IMR-90 (cell line): ENCODE data around the gene TBC1D10B. TPM values are rescaled to one million over a fixed set of nuclear protein-coding genes. Genes with fewer than 3 reads are reported as not detected.

Experiments
- ATAC-seq: fragments of 200-7000 bp; cut with Tn5 transposase; 2 replicates; pipeline ENCODE4 v1.9.1; 2020; ENCODE audit warnings: low read depth, mild to moderate bottlenecking, moderate library complexity
- BruUV-seq: library from RNA; stranded (reverse); fragments of 400-500 nt; replicated peaks from 2 replicates; lab custom pipeline; 2021; lab: Mats Ljungman, UMichigan
- CTCF ChIA-PET: fragments of 300-600 bp; formaldehyde crosslinking; extraction: SDS; loops from one replicate; lab custom pipeline; 2021; ENCODE audit warnings: antibody characterized with exemption; lab: Yijun Ruan, JAX
- POLR2A ChIA-PET: fragments of 300-600 bp; sonication (Branson Sonifier 250); formaldehyde crosslinking; loops from one replicate; lab custom pipeline; 2022; ENCODE audit warnings: antibody characterized with exemption; ENCODE audit not compliant: unreplicated experiment; lab: Charles Lee
- DNase-seq: peaks from one replicate; pipeline ENCODE4 v3.0.0; 2013
- H2AFZ ChIP-seq: replicated peaks from 2 replicates; pipeline ENCODE3; 2013; ENCODE audit warnings: low read length, mild to moderate bottlenecking; ENCODE audit not compliant: poor library complexity
- H2AK5ac ChIP-seq: 2 replicates; pipeline ENCODE4 v1.6.1; 2013; ENCODE audit warnings: low read depth, low read length, inconsistent platforms
- H2AK9ac ChIP-seq: replicated peaks from 2 replicates; pipeline ENCODE3; 2013; ENCODE audit warnings: mild to moderate bottlenecking, low read depth, low read length, moderate library complexity; ENCODE audit not compliant: poor library complexity
- H2BK120ac ChIP-seq: 2 replicates; pipeline ENCODE4 v1.6.1; 2013; ENCODE audit warnings: low read depth, low read length, inconsistent platforms
- H2BK15ac ChIP-seq: 3 replicates; pipeline ENCODE4 v1.6.1; 2013; ENCODE audit warnings: low read depth, low read length, inconsistent platforms
- H2BK20ac ChIP-seq: 2 replicates; pipeline ENCODE4 v1.6.1; 2013; ENCODE audit warnings: low read depth, mild to moderate bottlenecking, inconsistent platforms, low read length, moderate library complexity
- H2BK5ac ChIP-seq: 2 replicates; pipeline ENCODE4 v1.6.1; 2013; ENCODE audit warnings: mild to moderate bottlenecking, low read depth, low read length, inconsistent platforms; ENCODE audit not compliant: poor library complexity, severe bottlenecking
- H3K14ac ChIP-seq: replicated peaks from 2 replicates; pipeline ENCODE4 v1.6.1; 2013; ENCODE audit warnings: low read depth, low read length, inconsistent platforms
- H3K18ac ChIP-seq: 2 replicates; pipeline ENCODE4 v1.6.1; 2013; ENCODE audit warnings: low read depth, low read length, control low read depth
- H3K23ac ChIP-seq: 2 replicates; pipeline ENCODE4 v1.6.1; 2013; ENCODE audit warnings: low read depth, low read length, inconsistent platforms
- H3K27ac ChIP-seq: 2 replicates; pipeline ENCODE4 v1.5.1; 2013; ENCODE audit warnings: mild to moderate bottlenecking, control low read depth, low read length; ENCODE audit not compliant: insufficient read depth
- H3K27me3 ChIP-seq: 2 replicates; pipeline ENCODE4 v1.6.1; 2013; ENCODE audit warnings: low read length; ENCODE audit not compliant: control insufficient read depth, insufficient read depth
- H3K36me3 ChIP-seq: 2 replicates; pipeline ENCODE4 v1.6.1; 2013; ENCODE audit warnings: low read length, mixed read lengths; ENCODE audit not compliant: control insufficient read depth, insufficient read depth
- H3K4ac ChIP-seq: 2 replicates; pipeline ENCODE4 v1.6.1; 2013; ENCODE audit warnings: low read depth, low read length, inconsistent platforms
- H3K4me1 ChIP-seq: 2 replicates; pipeline ENCODE4 v1.6.1; 2013; ENCODE audit warnings: low read length, mixed read lengths; ENCODE audit not compliant: control insufficient read depth, insufficient read depth
- H3K4me2 ChIP-seq: 2 replicates; pipeline ENCODE4 v1.6.1; 2013; ENCODE audit warnings: low read depth, mild to moderate bottlenecking, control low read depth, low read length, moderate library complexity
- H3K4me3 ChIP-seq: 2 replicates; pipeline ENCODE4 v1.5.1; 2013; ENCODE audit warnings: low read depth, mild to moderate bottlenecking, control low read depth, low read length, moderate library complexity; ENCODE audit not compliant: insufficient read depth
- H3K56ac ChIP-seq: 2 replicates; pipeline ENCODE4 v1.6.1; 2013; ENCODE audit warnings: low read length, inconsistent platforms; ENCODE audit not compliant: insufficient read depth; ENCODE audit errors: extremely low read depth
- H3K79me1 ChIP-seq, 2 experiments: 2 replicates each; pipeline ENCODE4 v1.6.1; 2013; ENCODE audit warnings: low read length in 2 of 2, inconsistent platforms in 1 of 2, low read depth in 1 of 2
- H3K9ac ChIP-seq: 2 replicates; pipeline ENCODE4 v1.6.1; 2013; ENCODE audit warnings: low read depth, low read length, control low read depth
- H3K9me1 ChIP-seq: 2 replicates; pipeline ENCODE4 v1.6.1; 2013; ENCODE audit warnings: low read length, inconsistent platforms; ENCODE audit not compliant: insufficient read depth
- H3K9me3 ChIP-seq: 2 replicates; pipeline ENCODE4 v1.6.1; 2013; ENCODE audit warnings: low read length; ENCODE audit not compliant: control insufficient read depth, insufficient read depth
- H4K20me1 ChIP-seq: 2 replicates; pipeline ENCODE4 v1.6.1; 2013; ENCODE audit warnings: low read length, inconsistent platforms; ENCODE audit not compliant: insufficient read depth
- H4K5ac ChIP-seq: 2 replicates; pipeline ENCODE4 v1.6.1; 2013; ENCODE audit warnings: mild to moderate bottlenecking, low read depth, low read length, control low read depth
- H4K8ac ChIP-seq, 2 experiments: 2 replicates each; pipeline ENCODE4 v1.6.1; 2013; ENCODE audit warnings: low read depth in 2 of 2, low read length in 2 of 2, control low read depth in 1 of 2, inconsistent platforms in 1 of 2
- H4K91ac ChIP-seq: 2 replicates; pipeline ENCODE4 v1.6.1; 2013; ENCODE audit warnings: low read depth, low read length, inconsistent platforms; ENCODE audit not compliant: insufficient read depth
- BHLHE40 ChIP-seq: fragments of 150-350 bp; IDR thresholded peaks from 2 replicates; pipeline ENCODE4 v1.6.1; 2016; ENCODE audit warnings: mild to moderate bottlenecking, low read depth, low read length
- MXI1 ChIP-seq: IDR thresholded peaks from 2 replicates; pipeline ENCODE4 v1.6.1; 2012; ENCODE audit warnings: low read depth, mild to moderate bottlenecking, low read length, moderate library complexity, borderline replicate concordance
- POLR2A ChIP-seq: IDR thresholded peaks from 2 replicates; pipeline ENCODE4 v1.6.1; 2012; ENCODE audit warnings: mild to moderate bottlenecking, low read depth, low read length
- USF2 ChIP-seq: fragments of 150-350 bp; IDR thresholded peaks from 2 replicates; pipeline ENCODE4 v1.6.1; 2017; ENCODE audit warnings: mild to moderate bottlenecking, antibody characterized with exemption, low read length, low read depth
- WGBS, 2 experiments: methylation state at CpG; one replicate each; pipeline versions ENCODE4 v1.1.5 to v1.1.7; 2013; ENCODE audit warnings: missing lambda C conversion rate in 2 of 2; ENCODE audit not compliant: insufficient read length in 1 of 2; ENCODE audit errors: extremely low coverage in 2 of 2; 5-methylcytosine and 5-hydroxymethylcytosine counted together
- dilution Hi-C: fragments of 300-500 bp; cut with HindIII; formaldehyde crosslinking; loops from one replicate; pipeline ENCODE4 v1.14.3; 2018; ENCODE audit warnings: low sequenced_read_pairs; ENCODE audit not compliant: unreplicated experiment
- in situ Hi-C: fragments of 300-500 bp; cut with MboI; formaldehyde crosslinking; loops from 3 replicates; pipeline ENCODE4 v1.14.3; 2019; ENCODE audit warnings: low sequenced_read_pairs, inconsistent platforms, mixed read lengths
- intact Hi-C: fragments of 100-400 bp; cut with micrococcal nuclease; formaldehyde crosslinking; loops from 2 replicates; pipeline ENCODE4 v1.10.0; 2022
- polyA plus RNA-seq, 3 experiments: library from polyadenylated mRNA; depleted of rRNA; stranded (reverse); fragments of >200 nt; gene quantifications; 2 replicates each; pipeline ENCODE4 v1.2.3, GENCODE V29; 2012; ENCODE audit warnings: low replicate concordance in 1 of 3
- total RNA-seq: library from RNA; depleted of rRNA; stranded (reverse); fragments of >200 nt; gene quantifications from 2 replicates; pipeline ENCODE4 v1.2.3, GENCODE V29; 2012

Gene TBC1D10B
- total and polyA plus RNA-seq, 2 of the 4 experiments (the other 2 are of a cell fraction), result 8.4 to 24.9 TPM

- no peak overlapping the region for H3K14ac ChIP-seq
- H2BK120ac ChIP-seq, result no peak overlapping the region
- no peak overlapping the region for H4K5ac ChIP-seq
- H4K91ac ChIP-seq, result no peak overlapping the region
- H3K4me1 ChIP-seq, result peaks cover 6% of the 10 kb centered on the region
- intact Hi-C loops (loop anchor here (5.0 kb wide), 1 partner anchor 301 kb away; the partner anchor contains the start of gene GDPD3), in situ Hi-C loops (loop anchor here (25.0 kb wide), 1 partner anchor 226 kb away; the partner anchor contains the start of genes BOLA2B, CORO1A, SLX1A and SULT1A3), dilution Hi-C loops (no loop called here)
- POLR2A ChIA-PET, result no interaction called here
- H2BK15ac ChIP-seq, result no peak overlapping the region
- H2BK5ac ChIP-seq, result no peak overlapping the region
- no peak overlapping the region for H3K56ac ChIP-seq
- peaks cover 19% of the 10 kb centered on the region for H3K36me3 ChIP-seq
- H2BK20ac ChIP-seq, result no peak overlapping the region
- no peak overlapping the region for H2AFZ ChIP-seq
- no peak overlapping the region for H3K27ac ChIP-seq
- CTCF ChIA-PET, result no interaction called here
- H2AK5ac ChIP-seq, result no peak overlapping the region
- no peak overlapping the region for H3K4ac ChIP-seq
- WGBS, 2 experiments, result 87% methylated on average over 2 of the region's 6 CpGs; no CpG with 5 or more reads in 1 of the 2 experiments
- H3K9me1 ChIP-seq, result peaks cover 4% of the 10 kb centered on the region; the same call in 1 of the 2 replicates
- no peaks in the 10 kb centered on the region for H3K27me3 ChIP-seq
- no peaks in the 10 kb centered on the region for H3K9me3 ChIP-seq
- no TSS peak for BruUV-seq
- TF ChIP-seq USF2, result no peak
- TF ChIP-seq MXI1, result no peak
- no peak for TF ChIP-seq BHLHE40
- TF ChIP-seq POLR2A, result no peak
- peaks cover 7% of the 10 kb centered on the region for H4K20me1 ChIP-seq
- H3K18ac ChIP-seq, result no peak overlapping the region
- H3K23ac ChIP-seq, result no peak overlapping the region
- no peak overlapping the region for H3K4me3 ChIP-seq
- DNase-seq, result no peak
- H4K8ac ChIP-seq, result no peak overlapping the region
- no peak overlapping the region for H2AK9ac ChIP-seq
- H3K9ac ChIP-seq, result no peak overlapping the region
- H3K79me1 ChIP-seq, result peaks cover 10 to 50% of the 10 kb centered on the region in 2 experiments
- H3K4me2 ChIP-seq, result no peak overlapping the region
- ATAC-seq, result no peak
Observed at GRCh38 chr16:30413112-30413806, 43.0 kb upstream of the TBC1D10B start.
